HG03025 (cell line): Measurements from ENCODE around the gene ZSCAN2.

ENCODE experiments used
- ATAC-seq: cut with Tn5 transposase; IDR thresholded peaks from one replicate; pipeline ENCODE4 v1.9.1; 2021; ENCODE audit warnings: mild to moderate bottlenecking, moderate library complexity; ENCODE audit not compliant: unreplicated experiment, low FRiP score

ZSCAN2 gene

GRCh38 chr15:84659904-84660781, 59.3 kb downstream of the ZSCAN2 start:
- no peak for ATAC-seq

GRCh38 chr15:84661001-84661400, 60.2 kb downstream of the ZSCAN2 start:
- no peak for ATAC-seq

GRCh38 chr15:84666373-84666772, 65.6 kb downstream of the ZSCAN2 start:
- no peak for ATAC-seq

- no peak for ATAC-seq
Observed at GRCh38 chr15:84668221-84668982, 67.6 kb downstream of the ZSCAN2 start.

- ATAC-seq: no peak
Observed at GRCh38 chr15:84669726-84670125, 68.9 kb downstream of the ZSCAN2 start.

GRCh38 chr15:84671211-84671610, 70.4 kb downstream of the ZSCAN2 start:
- ATAC-seq: no peak
